K562 (cell line): ENCODE measurements around the gene APOBEC3G. TPM values are rescaled to one million over a fixed set of nuclear protein-coding genes. Genes with fewer than 3 reads are reported as not detected.
A peak's percentile ranks its signal among the peaks of the same experiment; 100 is the strongest.

Source experiments
- ATAC-seq: fragments of 200-7000 bp; cut with Tn5 transposase; 3 replicates; pipeline ENCODE4 v1.9.1; 2020; ENCODE audit warnings: moderate library complexity
- BruUV-seq: library from RNA; stranded (reverse); fragments of 400-500 nt; replicated peaks from 2 replicates; lab custom pipeline; 2021; lab: Mats Ljungman, UMichigan
- CTCF ChIA-PET: fragments of 300-600 bp; formaldehyde crosslinking; extraction: SDS; loops from one replicate; lab custom pipeline; 2021; ENCODE audit warnings: low intra/inter-chr PET ratio; lab: Yijun Ruan, JAX
- POLR2A ChIA-PET: fragments of 300-600, 350-650 bp; sonication (Branson Sonifier 250); formaldehyde crosslinking; extraction: SDS; loops from one replicate; lab custom pipeline; 2021; ENCODE audit warnings: antibody characterized with exemption, inconsistent platforms; lab: Yijun Ruan, JAX
- DNase-seq, 4 experiments: peaks; one replicate each; pipeline versions ENCODE4 v3.0.0 to v3.0.0-alpha.2; 2011 to 2018; ENCODE audit warnings: low spot score in 3 of 4, mixed read lengths in 3 of 4; ENCODE audit errors: extremely low read depth in 1 of 4
- FAIRE-seq: peaks from 2 replicates; lab custom pipeline; 2011; peaks lifted over from hg19 to GRCh38; lab: Jason Lieb, UNC
- H2AFZ ChIP-seq: 2 replicates; pipeline ENCODE4 v1.6.0; 2011; ENCODE audit warnings: low read depth, low read length, control low read depth, inconsistent platforms
- H3K27ac ChIP-seq: fragments of 200-600 bp; 3 replicates; pipeline ENCODE4 v1.8.0; 2011; ENCODE audit warnings: low read depth, mild to moderate bottlenecking, control low read depth, inconsistent platforms, low read length, moderate library complexity, mixed read lengths; ENCODE audit errors: extremely low read depth
- H3K27me3 ChIP-seq, 2 experiments: fragments of 300-600 bp in 1 of 2; 2 replicates in 1 of 2; 3 replicates in 1 of 2; pipeline versions ENCODE4 v1.6.0 to v1.8.0; 2011; ENCODE audit warnings: inconsistent platforms in 2 of 2, low read length in 2 of 2, mild to moderate bottlenecking in 1 of 2, mixed read lengths in 1 of 2, moderate library complexity in 1 of 2; ENCODE audit not compliant: control insufficient read depth in 2 of 2, insufficient read depth in 2 of 2
- H3K36me3 ChIP-seq: fragments of 300-600 bp; 3 replicates; pipeline ENCODE4 v1.8.0; 2011; ENCODE audit warnings: mild to moderate bottlenecking, low read length, inconsistent platforms; ENCODE audit not compliant: control insufficient read depth, insufficient read depth
- H3K4me1 ChIP-seq, 2 experiments: fragments of 200-600 bp in 1 of 2; replicated peaks in 1 of 2; 2 replicates in 1 of 2; 3 replicates in 1 of 2; pipeline versions ENCODE4 v1.5.1 to v1.8.0; 2011; ENCODE audit warnings: inconsistent platforms in 2 of 2, low read length in 2 of 2, mild to moderate bottlenecking in 1 of 2, mixed read lengths in 1 of 2, moderate library complexity in 1 of 2; ENCODE audit not compliant: control insufficient read depth in 2 of 2, insufficient read depth in 2 of 2
- H3K4me2 ChIP-seq: 2 replicates; pipeline ENCODE4 v1.6.1; 2011; ENCODE audit warnings: low read length, control low read depth, inconsistent platforms, mixed read lengths; ENCODE audit not compliant: insufficient read depth
- H3K4me3 ChIP-seq: fragments of 200-600 bp; sonication (generic), shearing (Covaris generic); 2 replicates; pipeline ENCODE4 v1.5.1; 2016; ENCODE audit warnings: control low read depth, inconsistent platforms
- H3K79me2 ChIP-seq: fragments of 200-600 bp; 3 replicates; pipeline ENCODE4 v1.8.0; 2011; ENCODE audit warnings: low read length, inconsistent platforms; ENCODE audit not compliant: control insufficient read depth, insufficient read depth
- H3K9ac ChIP-seq, 2 experiments: 2 replicates each; pipeline versions ENCODE4 v1.6.0 to v1.6.1; 2011; ENCODE audit warnings: low read depth in 2 of 2, low read length in 2 of 2, control low read depth in 1 of 2, inconsistent platforms in 1 of 2, mild to moderate bottlenecking in 1 of 2, mixed read lengths in 1 of 2; ENCODE audit not compliant: insufficient read depth in 1 of 2
- H3K9me1 ChIP-seq: one replicate; pipeline ENCODE4 v1.6.0; 2011; ENCODE audit warnings: inconsistent platforms, mild to moderate bottlenecking, low read length, moderate library complexity; ENCODE audit not compliant: control insufficient read depth, insufficient read depth
- H3K9me3 ChIP-seq: replicated peaks from 2 replicates; pipeline ENCODE4 v1.5.1; 2011; ENCODE audit warnings: low read depth, low read length, inconsistent platforms; ENCODE audit not compliant: control insufficient read depth, insufficient read depth
- H4K20me1 ChIP-seq: replicated peaks from 2 replicates; pipeline ENCODE4 v1.6.1; 2011; ENCODE audit warnings: low read length, inconsistent platforms, mixed read lengths; ENCODE audit not compliant: control insufficient read depth, insufficient read depth
- BCOR ChIP-seq: fragments of 450-650 bp; IDR thresholded peaks from 2 replicates; pipeline ENCODE4 v1.6.1; 2016
- KHSRP ChIP-seq: fragments of 450-650 bp; IDR thresholded peaks from 2 replicates; pipeline ENCODE4 v1.6.1; 2017
- NCOA6 ChIP-seq: fragments of 450-650 bp; IDR thresholded peaks from 2 replicates; pipeline ENCODE4 v1.6.1; 2017; ENCODE audit warnings: mild to moderate bottlenecking
- SIRT6 ChIP-seq: IDR thresholded peaks from one replicate; pipeline ENCODE4 v1.6.1; 2012; ENCODE audit warnings: low read depth, mild to moderate bottlenecking, control low read depth, inconsistent platforms, low read length, moderate library complexity
- SMC3 ChIP-seq: conservative IDR thresholded peaks from 2 replicates; pipeline ENCODE4 v1.6.1; 2011; ENCODE audit warnings: low read depth, low read length, improper control_type of control experiment; ENCODE audit not compliant: insufficient read depth
- TEAD4 ChIP-seq, 2 experiments: sonication (generic) in 1 of 2; formaldehyde crosslinking in 1 of 2; IDR thresholded peaks; 2 replicates each; pipeline versions ENCODE4 v1.6.1 to v1.8.0; 2012 to 2022; ENCODE audit warnings: borderline replicate concordance in 1 of 2, inconsistent platforms in 1 of 2, low read length in 1 of 2, mild to moderate bottlenecking in 1 of 2, missing genetic modification reagents in 1 of 2
- ZNF263 ChIP-seq: sonication (generic); formaldehyde crosslinking; IDR thresholded peaks from 2 replicates; pipeline ENCODE4 v1.8.0; 2022; ENCODE audit warnings: mild to moderate bottlenecking, missing genetic modification reagents, borderline replicate concordance
- WGBS: fragments of 100-300 bp; shearing (Covaris generic); methylation state at CpG from one replicate; pipeline ENCODE4 v1.1.6; 2016; ENCODE audit warnings: low coverage, mixed read lengths; ENCODE audit not compliant: insufficient coverage; ENCODE audit errors: missing lambda C conversion rate; 5-methylcytosine and 5-hydroxymethylcytosine counted together
- in situ Hi-C: fragments of 300-500 bp; cut with MboI; formaldehyde crosslinking; loops from 4 replicates; pipeline ENCODE4 v1.15.0; 2018; ENCODE audit warnings: inconsistent platforms, mixed read lengths
- intact Hi-C: fragments of 100-400 bp; cut with micrococcal nuclease; formaldehyde crosslinking; loops from 2 replicates; pipeline ENCODE4 v1.14.2; 2022
- polyA plus RNA-seq, 8 experiments: library from polyadenylated mRNA; depleted of rRNA in 4 of 8; stranded (reverse) in 5 of 8; unstranded in 3 of 8; fragments of >200 nt; fragmentation: Nextera tagmentation in 2 of 8; fragmentation: Illumina TruSeq in 1 of 8; extraction: Ambion mirVana in 2 of 8; extraction: Trizol in 1 of 8; gene quantifications; 2 replicates each; pipeline versions ENCODE4 v1.2.1 to v1.2.3, GENCODE V29; 2011 to 2014; ENCODE audit warnings: inconsistent platforms in 1 of 8, missing spikeins in 1 of 8
- total RNA-seq, 7 experiments: library from RNA; depleted of rRNA in 6 of 7; stranded (reverse); fragments of >200 nt in 6 of 7; fragmentation: Illumina TruSeq in 2 of 7; extraction: Trizol in 2 of 7; gene quantifications; 2 replicates each; pipeline versions ENCODE4 v1.2.1 to v1.2.3, GENCODE V29; 2011 to 2021; ENCODE audit warnings: low replicate concordance in 1 of 7

APOBEC3G gene
- total and polyA plus RNA-seq, 9 of the 15 experiments (the other 6 are each of a cell fraction or from before 2014, with no cell fraction given): 5.2 to 20.8 (median 11.4) TPM

- Histone ChIP-seq H2AFZ (no peak overlapping the region), H4K20me1 (no peaks in the 10 kb centered on the region), H3K9me1 (no peaks in the 10 kb centered on the region), H3K4me2 (no peak overlapping the region), H3K79me2 (no peaks in the 10 kb centered on the region), H3K27me3 (no peaks in the 10 kb centered on the region), H3K4me1 (peaks cover 3 to 15% of the 10 kb centered on the region in 2 experiments; a peak in 3 of 5 replicates), H3K27ac (no peak overlapping the region), H3K36me3 (peaks cover 21% of the 10 kb centered on the region; the same call in 1 of the 3 replicates), H3K4me3 (no peak overlapping the region), H3K9me3 (no peaks in the 10 kb centered on the region), H3K9ac (no peak overlapping the region)
- POLR2A ChIA-PET: interaction anchor here (0.9 kb wide), 1 partner anchor 10 kb away, joined by 3 read pairs; no protein-coding TSS in a partner anchor
- BruUV-seq: no TSS peak
- peak; percentile 95 for TF ChIP-seq ZNF263 (CRISPR knock-in tag)
- TF ChIP-seq SIRT6: no peak
- TF ChIP-seq BCOR: no peak
- no peak for TF ChIP-seq NCOA6
- no peak for TF ChIP-seq TEAD4 (IDR thresholded peaks at IDR 0.05; ENCODE audit: low read length)
- no peak for TF ChIP-seq TEAD4 (CRISPR knock-in tag; IDR thresholded peaks at IDR 0.05; ENCODE audit: borderline replicate concordance)
- no peak for TF ChIP-seq SMC3
- TF ChIP-seq KHSRP: no peak
- in situ Hi-C loops: no loop called here
- FAIRE-seq (no peak), DNase-seq (no peak), ATAC-seq (no peak)
- CTCF ChIA-PET: no interaction called here
- WGBS: 89% methylated on average over 3 of the region's 4 CpGs
- intact Hi-C loops: no loop called here
Measured at GRCh38 chr22:39027717-39028116, 49.4 kb upstream of the APOBEC3G start.
